Diencephalon (tissue), 1 donor: ENCODE data around the gene HELZ2. TPM values are rescaled to one million over a fixed set of nuclear protein-coding genes. Genes with fewer than 3 reads are reported as not detected.

Source experiments
- total RNA-seq: library from RNA; depleted of rRNA; stranded (reverse); fragments of >200 nt; gene quantifications from one replicate; pipeline ENCODE4 v1.2.3, GENCODE V29; 2014

The HELZ2 gene, protein sequence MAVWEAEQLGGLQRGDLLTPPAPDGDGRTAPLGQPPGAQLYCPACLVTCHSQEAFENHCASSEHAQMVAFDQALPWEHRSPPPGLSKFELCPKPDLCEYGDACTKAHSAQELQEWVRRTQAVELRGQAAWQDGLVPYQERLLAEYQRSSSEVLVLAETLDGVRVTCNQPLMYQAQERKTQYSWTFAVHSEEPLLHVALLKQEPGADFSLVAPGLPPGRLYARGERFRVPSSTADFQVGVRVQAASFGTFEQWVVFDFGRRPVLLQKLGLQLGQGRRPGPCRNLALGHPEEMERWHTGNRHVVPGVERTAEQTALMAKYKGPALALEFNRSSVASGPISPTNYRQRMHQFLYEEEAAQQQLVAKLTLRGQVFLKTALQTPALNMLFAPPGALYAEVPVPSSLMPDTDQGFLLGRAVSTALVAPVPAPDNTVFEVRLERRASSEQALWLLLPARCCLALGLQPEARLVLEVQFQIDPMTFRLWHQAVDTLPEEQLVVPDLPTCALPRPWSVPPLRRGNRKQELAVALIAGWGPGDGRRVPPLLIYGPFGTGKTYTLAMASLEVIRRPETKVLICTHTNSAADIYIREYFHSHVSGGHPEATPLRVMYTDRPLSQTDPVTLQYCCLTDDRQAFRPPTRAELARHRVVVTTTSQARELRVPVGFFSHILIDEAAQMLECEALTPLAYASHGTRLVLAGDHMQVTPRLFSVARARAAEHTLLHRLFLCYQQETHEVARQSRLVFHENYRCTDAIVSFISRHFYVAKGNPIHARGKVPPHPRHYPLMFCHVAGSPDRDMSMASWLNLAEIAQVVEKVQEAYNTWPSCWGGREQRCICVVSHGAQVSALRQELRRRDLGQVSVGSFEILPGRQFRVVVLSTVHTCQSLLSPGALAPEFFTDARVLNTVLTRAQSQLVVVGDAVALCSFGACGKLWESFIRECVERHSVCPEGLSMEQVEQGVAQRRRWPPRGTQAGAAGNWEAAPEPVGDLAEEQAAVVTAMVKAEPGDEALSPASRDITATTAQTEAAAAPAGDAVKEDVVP (N-terminal part only)
- total RNA-seq: 5.3 TPM

DNA sequence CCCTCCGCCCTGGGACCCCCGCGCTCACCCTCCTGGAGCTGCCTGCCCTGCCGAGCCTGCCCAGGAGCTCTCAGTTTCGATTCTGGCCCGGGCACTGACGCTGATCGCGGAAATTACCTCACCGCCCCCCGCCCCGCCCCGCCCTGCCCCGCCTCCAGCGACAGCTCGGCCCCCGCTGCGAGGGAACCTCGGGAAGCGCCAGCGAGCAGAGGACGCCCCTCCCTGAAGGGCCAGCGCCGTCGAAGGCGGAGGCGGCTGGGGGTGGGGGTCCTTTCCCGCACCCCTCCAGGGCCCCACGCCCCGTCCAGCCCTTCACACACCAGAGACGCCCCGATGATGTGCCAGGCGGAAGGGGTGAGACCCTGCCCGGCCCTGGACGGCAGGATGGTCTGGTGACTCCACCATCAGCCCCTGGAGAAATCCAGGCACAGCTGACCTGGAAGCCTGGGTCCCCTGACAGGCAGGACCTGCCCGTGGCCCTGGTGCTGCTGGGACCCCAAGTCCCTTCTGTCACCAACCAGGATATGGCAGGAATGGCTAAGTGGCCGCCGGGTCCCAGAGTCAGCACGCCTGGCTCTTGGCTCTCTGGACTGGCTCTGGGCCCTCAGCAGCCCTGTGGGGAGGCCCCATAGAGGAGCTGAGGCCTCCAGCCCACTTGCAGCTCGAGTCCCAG lies at the start of gene HELZ2:
Gene HELZ2, minus strand, starts transcription at position 84 of the 673 bp plus-strand sequence. CDS start 1,854 bp downstream, outside the sequence.

DNA sequence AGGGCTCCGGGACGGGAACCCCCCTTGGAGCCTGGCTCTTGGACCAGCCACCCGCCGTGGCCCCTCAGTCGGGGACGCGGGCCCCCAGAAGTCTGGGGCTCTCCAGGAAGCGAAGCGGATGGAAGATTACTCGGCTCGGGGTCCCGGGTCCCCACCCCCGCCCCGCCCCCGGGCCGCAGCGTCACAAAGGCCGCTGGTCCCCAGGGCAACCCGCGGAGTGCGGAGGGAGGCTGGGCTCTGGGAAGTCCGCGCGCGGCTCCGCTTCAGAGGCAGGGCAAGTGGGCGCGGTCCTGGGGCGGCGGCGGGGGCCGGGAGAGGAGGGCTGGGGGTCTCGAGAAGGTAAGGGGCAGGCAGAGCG lies 20.1 kb downstream of the HELZ2 start, which contains the start of gene FNDC11:
Gene FNDC11, plus strand, starts transcription at position 227 of the 358 bp plus-strand sequence. CDS start 1,505 bp downstream, outside the sequence.

DNA sequence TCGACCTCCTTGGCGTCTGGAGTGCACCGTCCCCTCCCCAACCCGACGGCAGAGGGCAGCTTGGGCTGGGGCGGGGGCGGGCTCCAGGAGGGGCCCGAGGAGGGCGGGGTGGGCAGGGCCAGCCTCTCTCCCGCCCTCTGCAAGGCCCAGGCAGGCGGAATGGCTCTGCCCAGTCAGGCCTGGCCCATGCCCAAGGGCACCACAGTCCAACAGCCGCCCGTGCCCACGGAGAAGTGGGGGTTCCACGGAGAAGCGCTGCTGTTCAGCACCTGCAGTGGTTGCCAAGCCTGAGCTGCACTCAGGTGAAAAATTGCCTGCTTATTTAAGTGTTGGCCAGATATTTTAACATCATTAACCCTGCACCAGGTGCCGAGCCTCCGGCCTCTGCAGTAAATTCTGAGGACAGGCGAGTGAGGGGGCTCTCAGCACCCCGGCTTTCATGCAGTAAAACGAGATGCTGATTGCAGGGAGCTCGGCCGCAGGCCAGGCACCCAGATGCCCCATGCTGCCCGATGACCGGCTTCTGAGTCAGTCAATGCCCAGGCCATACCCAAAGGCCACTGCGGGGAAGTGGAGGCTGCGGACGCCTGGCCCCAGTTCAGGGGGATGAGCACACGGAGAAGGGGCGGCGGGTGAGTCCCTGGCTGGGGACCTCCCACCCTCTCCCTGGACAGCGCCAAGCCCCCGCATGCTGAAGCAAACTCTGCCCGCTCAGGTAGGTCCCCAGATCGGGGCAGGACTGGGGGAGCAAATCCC lies 26.1 kb downstream of the HELZ2 start, which contains the start of gene SRMS:
Gene SRMS, minus strand, starts transcription at position 25 of the 756 bp plus-strand sequence. CDS start 286 bp downstream, outside the sequence.

DNA sequence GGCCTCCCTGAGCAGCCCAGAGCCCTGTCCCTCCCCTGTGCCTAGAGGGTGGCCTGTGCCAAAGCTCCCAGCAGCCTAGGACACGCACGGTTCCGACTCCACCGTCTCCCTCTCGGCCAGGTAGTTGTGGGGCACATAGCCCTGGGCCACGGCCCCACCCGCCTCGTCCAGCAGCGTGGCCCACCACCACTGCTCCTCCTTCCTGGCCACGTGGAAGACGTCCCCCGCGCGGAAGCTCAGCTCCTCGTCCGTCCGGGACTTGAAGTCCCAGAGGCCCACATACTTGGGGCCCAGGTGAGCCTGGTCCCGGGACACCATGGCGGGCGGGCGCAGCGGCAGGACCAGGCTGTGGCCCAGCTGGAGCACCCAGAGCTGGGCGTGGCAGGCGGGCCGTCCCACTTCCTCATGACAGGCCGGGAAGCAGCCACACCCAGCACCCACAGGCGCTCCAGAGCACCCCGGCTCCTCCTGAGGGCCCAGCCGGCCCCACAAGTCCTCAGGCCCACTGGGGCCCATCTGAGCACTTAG lies 37.0 kb downstream of the HELZ2 start, which contains the start of gene PTK6:
Gene PTK6, minus strand, starts transcription at position 380 of the 528 bp plus-strand sequence. Its CDS starts 62 bp downstream, at position 318.

Other genes starting within 250 kb of the HELZ2 start
- 26.5 TPM for gene CHRNA4, start 212.9 kb downstream of the HELZ2 start, total RNA-seq
- gene KCNQ2, start 101.6 kb downstream of the HELZ2 start, total RNA-seq: 188 TPM
- gene EEF1A2, start 75.2 kb downstream of the HELZ2 start, total RNA-seq: 313 TPM
- 66.2 TPM for gene PPDPF, start 53.5 kb downstream of the HELZ2 start, total RNA-seq
- gene PTK6, start 36.9 kb downstream of the HELZ2 start, total RNA-seq: not detected
- gene SRMS, start 26.5 kb downstream of the HELZ2 start, total RNA-seq: not detected
- gene FNDC11, start 20.1 kb downstream of the HELZ2 start, total RNA-seq: 3.5 TPM
- gene GMEB2, start 52.9 kb upstream of the HELZ2 start, total RNA-seq: 7.8 TPM
- gene STMN3, start 79.2 kb upstream of the HELZ2 start, total RNA-seq: 191 TPM
- gene RTEL1, start 84.1 kb upstream of the HELZ2 start, total RNA-seq: 8.8 TPM
- 1.6 TPM for gene TNFRSF6B, start 122.4 kb upstream of the HELZ2 start, total RNA-seq
- 26.3 TPM for gene ARFRP1, start 133.7 kb upstream of the HELZ2 start, total RNA-seq
- gene ZGPAT, start 133.8 kb upstream of the HELZ2 start, total RNA-seq: 12.0 TPM
- 3.5 TPM for gene LIME1, start 162.4 kb upstream of the HELZ2 start, total RNA-seq
- gene SLC2A4RG, start 165.5 kb upstream of the HELZ2 start, total RNA-seq: 4.6 TPM